Retinal pigment epithelial cell (primary cell): Measurements from ENCODE around the gene RALB.

Experiments
- DNase-seq: peaks from one replicate; pipeline ENCODE4 v3.0.0-alpha.2; 2010; ENCODE audit warnings: low read depth
- H3K4me3 ChIP-seq: 2 replicates; pipeline ENCODE4 v1.5.1; 2011; ENCODE audit warnings: mild to moderate bottlenecking, low read length, control low read depth, moderate library complexity
- CTCF ChIP-seq: conservative IDR thresholded peaks from 2 replicates; pipeline ENCODE4 v1.5.1; 2011; ENCODE audit warnings: low read depth, low read length, control low read depth, inconsistent platforms

The RALB gene

GRCh38 chr2:120225549-120226065, 27.0 kb upstream of the RALB start:
- no peak for DNase-seq
- H3K4me3 ChIP-seq, result no peak overlapping the region

GRCh38 chr2:120226316-120226715, 26.3 kb upstream of the RALB start:
- no peak for TF ChIP-seq CTCF
- no peak for DNase-seq
- no peak overlapping the region for H3K4me3 ChIP-seq

More at GRCh38 chr2:120225549-120226065, 27.0 kb upstream of the RALB start:
- TF ChIP-seq CTCF, result no peak

GRCh38 chr2:120227111-120227991, 25.3 kb upstream of the RALB start:
- TF ChIP-seq CTCF, result no peak
- no peak overlapping the region for H3K4me3 ChIP-seq
- no peak for DNase-seq

- TF ChIP-seq CTCF, result no peak
- no peak overlapping the region for H3K4me3 ChIP-seq
- DNase-seq, result no peak
These were observed 24.1 kb upstream of the RALB start for GRCh38 chr2:120228503-120228902.

GRCh38 chr2:120229341-120229740, 23.3 kb upstream of the RALB start:
- no peak for TF ChIP-seq CTCF

GRCh38 chr2:120230515-120231471, 21.9 kb upstream of the RALB start:
- no peak for DNase-seq
- no peak overlapping the region for H3K4me3 ChIP-seq
- no peak for TF ChIP-seq CTCF

More at GRCh38 chr2:120229341-120229740, 23.3 kb upstream of the RALB start:
- H3K4me3 ChIP-seq, result no peak overlapping the region
- DNase-seq, result no peak
